SK-N-SH (cell line): ENCODE results near the gene AGBL1. TPM values are rescaled to one million over a fixed set of nuclear protein-coding genes. Genes with fewer than 3 reads are reported as not detected.

Experiments used
- CTCF ChIA-PET: fragments of 300-600, 350-600 bp; formaldehyde crosslinking; extraction: SDS; loops from one replicate; lab custom pipeline; 2021; lab: Yijun Ruan, JAX
- POLR2A ChIA-PET: fragments of 350-600 bp; sonication (Branson Sonifier 250); formaldehyde crosslinking; extraction: SDS; loops from one replicate; lab custom pipeline; 2020; ENCODE audit warnings: antibody characterized with exemption, inconsistent platforms; lab: Yijun Ruan, JAX
- DNase-seq: peaks from one replicate; pipeline ENCODE4 v3.0.0; 2012
- H2AFZ ChIP-seq: fragments of 200-600 bp; sonication (generic); 2 replicates; pipeline ENCODE4 v1.8.1; 2016; ENCODE audit warnings: antibody characterized with exemption, mild to moderate bottlenecking, low read depth
- H3F3A ChIP-seq: fragments of 200-600 bp; sonication (generic); replicated peaks from 2 replicates; pipeline ENCODE3; 2016; ENCODE audit warnings: antibody characterized with exemption, mild to moderate bottlenecking; ENCODE audit not compliant: insufficient read depth
- H3K27ac ChIP-seq, 2 experiments: fragments of 200-500 bp in 1 of 2; fragments of 200-600 bp in 1 of 2; sonication (Bioruptor generic) in 1 of 2; sonication (generic), shearing (Covaris generic) in 1 of 2; 2 replicates each; pipeline versions ENCODE4 v1.5.1 to v1.6.1; 2014 to 2016; ENCODE audit warnings: low read depth in 2 of 2, inconsistent platforms in 1 of 2, low read length in 1 of 2, mild to moderate bottlenecking in 1 of 2, mixed read lengths in 1 of 2
- H3K27me3 ChIP-seq: fragments of 200-600 bp; sonication (generic), shearing (Covaris generic); 2 replicates; pipeline ENCODE4 v1.6.1; 2016; ENCODE audit warnings: mixed run types; ENCODE audit not compliant: insufficient read depth
- H3K36me3 ChIP-seq, 2 experiments: fragments of 200-500 bp in 1 of 2; fragments of 200-600 bp in 1 of 2; sonication (Bioruptor generic) in 1 of 2; sonication (generic) in 1 of 2; replicated peaks in 1 of 2; 2 replicates each; pipeline versions ENCODE3 to v1.5.1; 2014 to 2016; ENCODE audit warnings: low read length in 1 of 2, mild to moderate bottlenecking in 1 of 2; ENCODE audit not compliant: insufficient read depth in 2 of 2, control insufficient read depth in 1 of 2
- H3K4me1 ChIP-seq, 2 experiments: fragments of 200-500 bp in 1 of 2; fragments of 200-600 bp in 1 of 2; sonication (Bioruptor generic) in 1 of 2; sonication (generic), shearing (Covaris generic) in 1 of 2; 2 replicates each; pipeline versions ENCODE4 v1.5.1 to v1.6.1; 2014 to 2016; ENCODE audit warnings: low read depth in 1 of 2, low read length in 1 of 2, mixed run types in 1 of 2; ENCODE audit not compliant: insufficient read depth in 2 of 2, control insufficient read depth in 1 of 2
- H3K4me2 ChIP-seq: fragments of 200-600 bp; sonication (generic), shearing (Covaris generic); 2 replicates; pipeline ENCODE4 v1.6.1; 2017; ENCODE audit warnings: mixed run types
- H3K4me3 ChIP-seq, 2 experiments: fragments of 200-500 bp in 1 of 2; fragments of 200-600 bp in 1 of 2; sonication (Bioruptor generic) in 1 of 2; sonication (generic), shearing (Covaris generic) in 1 of 2; 2 replicates each; pipeline versions ENCODE4 v1.5.1 to v1.8.1; 2014 to 2016; ENCODE audit warnings: low read depth in 2 of 2, inconsistent platforms in 1 of 2, low read length in 1 of 2, mild to moderate bottlenecking in 1 of 2, mixed read lengths in 1 of 2, moderate library complexity in 1 of 2
- H3K79me2 ChIP-seq: fragments of 200-600 bp; sonication (generic); 2 replicates; pipeline ENCODE4 v1.8.1; 2017; ENCODE audit warnings: mild to moderate bottlenecking; ENCODE audit not compliant: insufficient read depth
- H3K9ac ChIP-seq: fragments of 200-600 bp; sonication (generic); 2 replicates; pipeline ENCODE4 v1.6.1; 2017; ENCODE audit warnings: mixed run types
- H3K9me2 ChIP-seq: fragments of 200-600 bp; sonication (generic); 2 replicates; pipeline ENCODE4 v1.6.1; 2017; ENCODE audit warnings: mixed run types
- H3K9me3 ChIP-seq: fragments of 200-600 bp; sonication (generic); 2 replicates; pipeline ENCODE4 v1.6.1; 2017; ENCODE audit warnings: mixed run types, mild to moderate bottlenecking, moderate library complexity
- H4K20me1 ChIP-seq: fragments of 200-600 bp; sonication (generic); 2 replicates; pipeline ENCODE4 v1.6.1; 2017; ENCODE audit warnings: mild to moderate bottlenecking, mixed run types; ENCODE audit not compliant: insufficient read depth
- CTCF ChIP-seq: fragments of 200-600 bp; sonication (generic); IDR thresholded peaks from 2 replicates; pipeline ENCODE4 v1.6.1; 2017; ENCODE audit warnings: antibody characterized with exemption, mild to moderate bottlenecking, moderate library complexity
- EP300 ChIP-seq, 2 experiments: IDR thresholded peaks; 2 replicates each; pipeline versions ENCODE4 v1.4.0 to v1.6.1; 2012; ENCODE audit warnings: borderline replicate concordance in 1 of 2, low read depth in 1 of 2, low read length in 1 of 2
- EZH2phosphoT487 ChIP-seq: fragments of 200-600 bp; sonication (generic); IDR thresholded peaks from 2 replicates; pipeline ENCODE4 v1.6.1; 2017; ENCODE audit warnings: low read depth, mixed run types, mild to moderate bottlenecking, antibody characterized with exemption, moderate library complexity, borderline replicate concordance
- FOSL2 ChIP-seq: IDR thresholded peaks from 2 replicates; pipeline ENCODE4 v1.4.0; 2012; ENCODE audit warnings: low read depth, mild to moderate bottlenecking, moderate library complexity, borderline replicate concordance
- FOXJ3 ChIP-seq: sonication (generic); formaldehyde crosslinking; IDR thresholded peaks from 2 replicates; pipeline ENCODE4 v1.5.1; 2020; ENCODE audit warnings: mild to moderate bottlenecking, missing genetic modification reagents
- GABPA ChIP-seq: IDR thresholded peaks from 2 replicates; pipeline ENCODE4 v1.4.0; 2012; ENCODE audit warnings: low read depth, mild to moderate bottlenecking
- JUND ChIP-seq: IDR thresholded peaks from 2 replicates; pipeline ENCODE4 v1.4.0; 2012
- MXI1 ChIP-seq: IDR thresholded peaks from 2 replicates; pipeline ENCODE4 v1.6.1; 2012; ENCODE audit warnings: mild to moderate bottlenecking, low read depth, low read length, improper control_type of control experiment
- NRF1 ChIP-seq: IDR thresholded peaks from 2 replicates; pipeline ENCODE4 v1.6.1; 2012; ENCODE audit warnings: low read depth, mild to moderate bottlenecking, low read length
- POLR2AphosphoS5 ChIP-seq: IDR thresholded peaks from 2 replicates; pipeline ENCODE4 v1.6.1; 2012; ENCODE audit warnings: low read depth, low read length
- RAD21 ChIP-seq: IDR thresholded peaks from 2 replicates; pipeline ENCODE4 v1.6.1; 2012; ENCODE audit warnings: mild to moderate bottlenecking, low read length
- RCOR1 ChIP-seq: fragments of 150-350 bp; IDR thresholded peaks from 2 replicates; pipeline ENCODE4 v1.6.1; 2017; ENCODE audit warnings: antibody characterized with exemption, low read length
- RFX5 ChIP-seq: IDR thresholded peaks from 2 replicates; pipeline ENCODE4 v1.6.1; 2012; ENCODE audit warnings: mild to moderate bottlenecking, improper control_type of control experiment, low read length
- RXRA ChIP-seq: IDR thresholded peaks from 2 replicates; pipeline ENCODE4 v1.4.0; 2012; ENCODE audit warnings: low read depth, mild to moderate bottlenecking, borderline replicate concordance
- SIN3A ChIP-seq: IDR thresholded peaks from 2 replicates; pipeline ENCODE4 v1.6.1; 2012; ENCODE audit warnings: low read depth, mild to moderate bottlenecking, low read length, moderate library complexity, borderline replicate concordance
- SMC3 ChIP-seq: IDR thresholded peaks from 2 replicates; pipeline ENCODE4 v1.6.1; 2012; ENCODE audit warnings: low read depth, low read length, improper control_type of control experiment
- TAF1 ChIP-seq: IDR thresholded peaks from 2 replicates; pipeline ENCODE4 v1.6.1; 2012; ENCODE audit warnings: low read depth, mild to moderate bottlenecking, low read length, moderate library complexity, borderline replicate concordance
- TCF12 ChIP-seq: IDR thresholded peaks from 2 replicates; pipeline ENCODE4 v1.4.0; 2012
- TEAD4 ChIP-seq: IDR thresholded peaks from 2 replicates; pipeline ENCODE4 v1.4.0; 2012; ENCODE audit warnings: mild to moderate bottlenecking, borderline replicate concordance; ENCODE audit not compliant: insufficient read depth
- USF1 ChIP-seq: IDR thresholded peaks from 2 replicates; pipeline ENCODE4 v1.4.0; 2012; ENCODE audit warnings: low read depth, borderline replicate concordance
- WGBS: methylation state at CpG from one replicate; pipeline ENCODE4 v1.1.6; 2017; ENCODE audit warnings: low lambda C conversion rate; 5-methylcytosine and 5-hydroxymethylcytosine counted together
- polyA plus RNA-seq, 3 experiments: library from polyadenylated mRNA; depleted of rRNA; stranded (reverse); fragments of >200 nt; gene quantifications; 2 replicates each; pipeline ENCODE4 v1.2.3, GENCODE V29; 2012
- TF ChIP-seq, protein P1 (sequence below): IDR thresholded peaks from 2 replicates; pipeline ENCODE4 v1.4.0; 2012; ENCODE audit warnings: low read depth, borderline replicate concordance
- TF ChIP-seq, protein P2 (sequence below): IDR thresholded peaks from 2 replicates; pipeline ENCODE4 v1.4.0; 2012; ENCODE audit warnings: low read depth
- TF ChIP-seq, protein P3 (sequence below): fragments of 150-350 bp; IDR thresholded peaks from 2 replicates; pipeline ENCODE4 v1.6.1; 2016; ENCODE audit warnings: mild to moderate bottlenecking, low read depth, low read length

The AGBL1 gene
- polyA plus RNA-seq, 1 of the 3 experiments (the other 2 are of a cell fraction): not detected

DNA sequence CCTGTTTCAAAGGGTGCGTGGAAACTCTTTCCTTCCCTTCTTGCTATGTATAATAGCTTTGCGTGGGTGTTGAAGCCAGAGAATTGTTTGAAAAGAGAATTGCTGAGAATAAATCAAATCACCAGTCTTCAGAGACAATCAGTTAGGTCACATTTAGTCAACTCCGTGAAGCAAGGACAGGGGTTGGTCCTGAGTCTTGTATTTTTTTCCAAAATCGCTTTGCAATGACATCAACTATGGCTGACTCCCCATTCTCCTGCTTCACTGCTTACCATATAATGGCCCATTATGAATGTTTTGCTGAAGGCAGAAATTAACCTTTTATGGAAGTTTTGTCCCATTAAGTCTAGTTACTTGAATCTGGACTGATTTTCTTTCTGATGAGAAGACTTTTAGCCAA lies 852.8 kb downstream of the AGBL1 start:
- no peaks in the 10 kb centered on the region for H3K9me3 ChIP-seq
- H4K20me1 ChIP-seq: no peaks in the 10 kb centered on the region
- no peaks in the 10 kb centered on the region for H3K79me2 ChIP-seq
- H3K4me1 ChIP-seq: no peaks in the 10 kb centered on the region
- no peak overlapping the region for H3K27ac ChIP-seq
- 31% methylated on average over 4 of the region's 4 CpGs for WGBS
- H3K4me3 ChIP-seq: no peak overlapping the region
- POLR2A ChIA-PET: no interaction called here
- CTCF ChIA-PET: interaction anchor here (0.6 to 0.7 kb wide), 2 partner anchors 13 to 16 kb away, joined by 3 read pairs; no protein-coding TSS in a partner anchor
- no peaks in the 10 kb centered on the region for H3K36me3 ChIP-seq
- no peaks in the 10 kb centered on the region for H3F3A ChIP-seq
- no peak for TF ChIP-seq RAD21
- TF ChIP-seq, protein P1, sequence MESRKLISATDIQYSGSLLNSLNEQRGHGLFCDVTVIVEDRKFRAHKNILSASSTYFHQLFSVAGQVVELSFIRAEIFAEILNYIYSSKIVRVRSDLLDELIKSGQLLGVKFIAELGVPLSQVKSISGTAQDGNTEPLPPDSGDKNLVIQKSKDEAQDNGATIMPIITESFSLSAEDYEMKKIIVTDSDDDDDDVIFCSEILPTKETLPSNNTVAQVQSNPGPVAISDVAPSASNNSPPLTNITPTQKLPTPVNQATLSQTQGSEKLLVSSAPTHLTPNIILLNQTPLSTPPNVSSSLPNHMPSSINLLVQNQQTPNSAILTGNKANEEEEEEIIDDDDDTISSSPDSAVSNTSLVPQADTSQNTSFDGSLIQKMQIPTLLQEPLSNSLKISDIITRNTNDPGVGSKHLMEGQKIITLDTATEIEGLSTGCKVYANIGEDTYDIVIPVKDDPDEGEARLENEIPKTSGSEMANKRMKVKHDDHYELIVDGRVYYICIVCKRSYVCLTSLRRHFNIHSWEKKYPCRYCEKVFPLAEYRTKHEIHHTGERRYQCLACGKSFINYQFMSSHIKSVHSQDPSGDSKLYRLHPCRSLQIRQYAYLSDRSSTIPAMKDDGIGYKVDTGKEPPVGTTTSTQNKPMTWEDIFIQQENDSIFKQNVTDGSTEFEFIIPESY: no peak
- TF ChIP-seq NRF1: no peak
- TF ChIP-seq RFX5: no peak
- TF ChIP-seq, protein P2, sequence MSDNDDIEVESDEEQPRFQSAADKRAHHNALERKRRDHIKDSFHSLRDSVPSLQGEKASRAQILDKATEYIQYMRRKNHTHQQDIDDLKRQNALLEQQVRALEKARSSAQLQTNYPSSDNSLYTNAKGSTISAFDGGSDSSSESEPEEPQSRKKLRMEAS: no peak
- no peak for TF ChIP-seq POLR2AphosphoS5
- TF ChIP-seq TAF1: no peak
- TF ChIP-seq FOSL2: no peak
- TF ChIP-seq TEAD4: no peak
- no peak for TF ChIP-seq SMC3
- no peak for TF ChIP-seq JUND
- TF ChIP-seq RXRA: no peak
- no peak for TF ChIP-seq MXI1
- no peak for TF ChIP-seq RCOR1
- no peaks in the 10 kb centered on the region for H3K27me3 ChIP-seq
- DNase-seq: no peak
- H3K4me2 ChIP-seq: no peak overlapping the region
- no peak overlapping the region for H3K9ac ChIP-seq
- H3K9me2 ChIP-seq: no peaks in the 10 kb centered on the region
- H2AFZ ChIP-seq: no peak overlapping the region

DNA sequence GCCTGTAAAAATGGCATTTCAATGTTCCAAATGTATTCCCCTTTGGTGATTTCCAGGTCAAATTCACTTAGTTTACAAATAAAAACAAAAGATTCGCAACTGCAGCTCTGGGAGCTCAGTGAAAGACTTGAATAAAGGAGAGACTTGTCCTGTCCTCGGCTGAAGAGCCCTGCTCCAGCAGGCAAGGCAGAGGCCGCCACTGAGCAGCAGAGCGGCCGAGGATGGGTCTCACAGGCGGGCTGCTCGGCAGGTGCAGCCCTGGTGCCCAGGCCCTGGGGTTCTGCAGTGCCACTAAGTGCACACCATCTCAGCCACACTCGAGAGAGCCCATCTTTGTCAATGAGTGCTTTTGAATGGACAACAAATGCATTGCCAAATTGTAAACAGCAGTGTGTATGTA lies 856.2 kb downstream of the AGBL1 start:
- Histone ChIP-seq H4K20me1 (no peaks in the 10 kb centered on the region), H3K4me3 (no peak overlapping the region), H3F3A (no peaks in the 10 kb centered on the region), H3K27ac (no peak overlapping the region), H3K9me3 (no peaks in the 10 kb centered on the region), H3K36me3 (no peaks in the 10 kb centered on the region), H3K4me1 (no peaks in the 10 kb centered on the region), H3K9me2 (no peaks in the 10 kb centered on the region), H3K79me2 (no peaks in the 10 kb centered on the region), H2AFZ (no peak overlapping the region), H3K27me3 (no peaks in the 10 kb centered on the region), H3K4me2 (no peak overlapping the region), H3K9ac (no peak overlapping the region)
- 48% methylated on average over 7 of the region's 8 CpGs for WGBS
- POLR2A ChIA-PET: no interaction called here
- no peak for DNase-seq
- CTCF ChIA-PET: no interaction called here
- TF ChIP-seq TCF12: no peak
- TF ChIP-seq USF1: no peak
- TF ChIP-seq SMC3: no peak
- TF ChIP-seq FOXJ3: no peak
- TF ChIP-seq CTCF: no peak
- TF ChIP-seq SIN3A: no peak
- TF ChIP-seq RXRA: no peak
- no peak for TF ChIP-seq EP300 (IDR thresholded peaks at IDR 0.05; ENCODE audit: borderline replicate concordance in 1 of 2, low read depth in 1 of 2, low read length in 1 of 2)
- TF ChIP-seq, protein P3, sequence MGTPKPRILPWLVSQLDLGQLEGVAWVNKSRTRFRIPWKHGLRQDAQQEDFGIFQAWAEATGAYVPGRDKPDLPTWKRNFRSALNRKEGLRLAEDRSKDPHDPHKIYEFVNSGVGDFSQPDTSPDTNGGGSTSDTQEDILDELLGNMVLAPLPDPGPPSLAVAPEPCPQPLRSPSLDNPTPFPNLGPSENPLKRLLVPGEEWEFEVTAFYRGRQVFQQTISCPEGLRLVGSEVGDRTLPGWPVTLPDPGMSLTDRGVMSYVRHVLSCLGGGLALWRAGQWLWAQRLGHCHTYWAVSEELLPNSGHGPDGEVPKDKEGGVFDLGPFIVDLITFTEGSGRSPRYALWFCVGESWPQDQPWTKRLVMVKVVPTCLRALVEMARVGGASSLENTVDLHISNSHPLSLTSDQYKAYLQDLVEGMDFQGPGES: no peak
- no peak for TF ChIP-seq EZH2phosphoT487
- TF ChIP-seq GABPA: no peak
